ENCODE data around the gene UBE2A. TPM values are rescaled to one million over a fixed set of nuclear protein-coding genes. Genes with fewer than 3 reads are reported as not detected.

Gene UBE2A
- polyA plus RNA-seq, 1 donor from 2014 or later = 129 TPM

DNA sequence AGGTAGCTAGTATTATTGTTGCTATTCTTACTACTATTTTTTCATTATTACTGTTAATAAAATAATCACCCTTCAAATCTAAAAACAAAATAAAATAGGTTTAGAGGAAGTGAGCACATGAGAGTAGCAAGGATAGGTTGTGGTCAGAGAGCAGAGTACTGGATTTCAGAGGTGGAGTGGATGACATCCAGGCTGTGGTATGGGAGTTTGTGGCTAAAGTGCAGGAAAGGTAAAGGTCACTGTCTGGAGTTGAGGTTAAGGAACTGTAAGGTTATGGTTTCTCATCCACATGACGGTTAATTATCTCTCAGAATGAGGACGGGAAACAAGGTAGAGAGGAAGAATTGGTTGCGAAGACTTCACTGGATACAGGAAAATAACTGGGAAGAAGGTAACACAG lies 36.9 kb upstream of the UBE2A start:
- H3K4me3 ChIP-seq (ENCODE audit: low read length) = no peak overlapping the region
- no peak overlapping the region for H2AFZ ChIP-seq (ENCODE audit: low read depth, low read length)
- H3K79me2 ChIP-seq (replicated peaks; ENCODE audit: insufficient read depth, low read length) = no peaks in the 10 kb centered on the region
- H3K9me2 ChIP-seq (ENCODE audit: insufficient read depth, low read length) = no peaks in the 10 kb centered on the region
- H3K9ac ChIP-seq (ENCODE audit: low read length) = no peak overlapping the region
- H3K27me3 ChIP-seq (ENCODE audit: insufficient read depth, low read depth, low read length) = no peaks in the 10 kb centered on the region
- H3K27ac ChIP-seq (ENCODE audit: low read length) = no peak overlapping the region
- no peaks in the 10 kb centered on the region for H4K20me1 ChIP-seq (ENCODE audit: insufficient read depth)
- H3K36me3 ChIP-seq (ENCODE audit: insufficient read depth, low read length) = no peaks in the 10 kb centered on the region
- TF ChIP-seq RAD21 (conservative IDR thresholded peaks at IDR 0.05) (no peak), EP300 (conservative IDR thresholded peaks at IDR 0.05; ENCODE audit: poor library complexity, severe bottlenecking) (no peak), POLR2AphosphoS5 (IDR thresholded peaks at IDR 0.05) (no peak), EZH2 (IDR thresholded peaks at IDR 0.05; ENCODE audit: borderline replicate concordance, insufficient read depth, low read length, poor library complexity, severe bottlenecking) (no peak), TAF1 (IDR thresholded peaks at IDR 0.05; ENCODE audit: low read depth) (no peak), MXI1 (conservative IDR thresholded peaks at IDR 0.05; ENCODE audit: poor library complexity, severe bottlenecking) (no peak), SMC3 (conservative IDR thresholded peaks at IDR 0.05; ENCODE audit: poor library complexity) (no peak)
- TF ChIP-seq, protein P1, sequence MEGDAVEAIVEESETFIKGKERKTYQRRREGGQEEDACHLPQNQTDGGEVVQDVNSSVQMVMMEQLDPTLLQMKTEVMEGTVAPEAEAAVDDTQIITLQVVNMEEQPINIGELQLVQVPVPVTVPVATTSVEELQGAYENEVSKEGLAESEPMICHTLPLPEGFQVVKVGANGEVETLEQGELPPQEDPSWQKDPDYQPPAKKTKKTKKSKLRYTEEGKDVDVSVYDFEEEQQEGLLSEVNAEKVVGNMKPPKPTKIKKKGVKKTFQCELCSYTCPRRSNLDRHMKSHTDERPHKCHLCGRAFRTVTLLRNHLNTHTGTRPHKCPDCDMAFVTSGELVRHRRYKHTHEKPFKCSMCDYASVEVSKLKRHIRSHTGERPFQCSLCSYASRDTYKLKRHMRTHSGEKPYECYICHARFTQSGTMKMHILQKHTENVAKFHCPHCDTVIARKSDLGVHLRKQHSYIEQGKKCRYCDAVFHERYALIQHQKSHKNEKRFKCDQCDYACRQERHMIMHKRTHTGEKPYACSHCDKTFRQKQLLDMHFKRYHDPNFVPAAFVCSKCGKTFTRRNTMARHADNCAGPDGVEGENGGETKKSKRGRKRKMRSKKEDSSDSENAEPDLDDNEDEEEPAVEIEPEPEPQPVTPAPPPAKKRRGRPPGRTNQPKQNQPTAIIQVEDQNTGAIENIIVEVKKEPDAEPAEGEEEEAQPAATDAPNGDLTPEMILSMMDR (IDR thresholded peaks at IDR 0.05; ENCODE audit: poor library complexity, severe bottlenecking) = no peak
- TF ChIP-seq, protein P2, sequence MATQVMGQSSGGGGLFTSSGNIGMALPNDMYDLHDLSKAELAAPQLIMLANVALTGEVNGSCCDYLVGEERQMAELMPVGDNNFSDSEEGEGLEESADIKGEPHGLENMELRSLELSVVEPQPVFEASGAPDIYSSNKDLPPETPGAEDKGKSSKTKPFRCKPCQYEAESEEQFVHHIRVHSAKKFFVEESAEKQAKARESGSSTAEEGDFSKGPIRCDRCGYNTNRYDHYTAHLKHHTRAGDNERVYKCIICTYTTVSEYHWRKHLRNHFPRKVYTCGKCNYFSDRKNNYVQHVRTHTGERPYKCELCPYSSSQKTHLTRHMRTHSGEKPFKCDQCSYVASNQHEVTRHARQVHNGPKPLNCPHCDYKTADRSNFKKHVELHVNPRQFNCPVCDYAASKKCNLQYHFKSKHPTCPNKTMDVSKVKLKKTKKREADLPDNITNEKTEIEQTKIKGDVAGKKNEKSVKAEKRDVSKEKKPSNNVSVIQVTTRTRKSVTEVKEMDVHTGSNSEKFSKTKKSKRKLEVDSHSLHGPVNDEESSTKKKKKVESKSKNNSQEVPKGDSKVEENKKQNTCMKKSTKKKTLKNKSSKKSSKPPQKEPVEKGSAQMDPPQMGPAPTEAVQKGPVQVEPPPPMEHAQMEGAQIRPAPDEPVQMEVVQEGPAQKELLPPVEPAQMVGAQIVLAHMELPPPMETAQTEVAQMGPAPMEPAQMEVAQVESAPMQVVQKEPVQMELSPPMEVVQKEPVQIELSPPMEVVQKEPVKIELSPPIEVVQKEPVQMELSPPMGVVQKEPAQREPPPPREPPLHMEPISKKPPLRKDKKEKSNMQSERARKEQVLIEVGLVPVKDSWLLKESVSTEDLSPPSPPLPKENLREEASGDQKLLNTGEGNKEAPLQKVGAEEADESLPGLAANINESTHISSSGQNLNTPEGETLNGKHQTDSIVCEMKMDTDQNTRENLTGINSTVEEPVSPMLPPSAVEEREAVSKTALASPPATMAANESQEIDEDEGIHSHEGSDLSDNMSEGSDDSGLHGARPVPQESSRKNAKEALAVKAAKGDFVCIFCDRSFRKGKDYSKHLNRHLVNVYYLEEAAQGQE (IDR thresholded peaks at IDR 0.05; ENCODE audit: borderline replicate concordance) = no peak
- H3K4me2 ChIP-seq (ENCODE audit: low read length) = no peak overlapping the region
- H3F3A ChIP-seq (ENCODE audit: insufficient read depth, low read length, poor library complexity, severe bottlenecking) = no peaks in the 10 kb centered on the region
- no peaks in the 10 kb centered on the region for H3K9me3 ChIP-seq (ENCODE audit: low read length)

DNA sequence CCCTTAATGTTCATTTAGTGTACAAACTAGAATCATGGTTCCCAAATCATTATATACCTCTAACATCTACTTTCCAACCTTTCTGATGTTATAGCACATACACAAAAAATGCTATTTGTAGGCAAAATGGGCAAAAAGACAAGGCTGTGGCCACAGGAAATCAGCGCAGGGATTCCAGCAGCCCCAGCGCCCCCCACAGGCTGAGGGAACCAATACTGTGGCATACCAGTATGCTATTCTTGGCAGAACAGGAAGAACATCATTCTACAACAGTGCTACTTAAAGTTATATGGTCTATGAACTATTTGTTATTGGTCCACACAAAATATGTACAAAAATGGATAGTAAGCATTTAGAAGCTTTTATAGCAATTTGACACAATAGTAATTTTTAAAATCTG lies 34.5 kb upstream of the UBE2A start:
- no peaks in the 10 kb centered on the region for H3K9me3 ChIP-seq (ENCODE audit: low read length)
- no peak overlapping the region for H3K9ac ChIP-seq (ENCODE audit: low read length)
- no peaks in the 10 kb centered on the region for H4K20me1 ChIP-seq (ENCODE audit: insufficient read depth)
- H3K79me2 ChIP-seq (replicated peaks; ENCODE audit: insufficient read depth, low read length) = no peaks in the 10 kb centered on the region
- H3K9me2 ChIP-seq (ENCODE audit: insufficient read depth, low read length) = no peaks in the 10 kb centered on the region
- H2AFZ ChIP-seq (ENCODE audit: low read depth, low read length) = no peak overlapping the region
- H3K4me3 ChIP-seq (ENCODE audit: low read length) = no peak overlapping the region
- H3K27ac ChIP-seq (ENCODE audit: low read length) = no peak overlapping the region
- no peaks in the 10 kb centered on the region for H3F3A ChIP-seq (ENCODE audit: insufficient read depth, low read length, poor library complexity, severe bottlenecking)
- no peaks in the 10 kb centered on the region for H3K27me3 ChIP-seq (ENCODE audit: insufficient read depth, low read depth, low read length)
- no peak overlapping the region for H3K4me2 ChIP-seq (ENCODE audit: low read length)
- TF ChIP-seq SMC3 (conservative IDR thresholded peaks at IDR 0.05; ENCODE audit: poor library complexity) (no peak), RAD21 (conservative IDR thresholded peaks at IDR 0.05) (no peak), TAF1 (IDR thresholded peaks at IDR 0.05; ENCODE audit: low read depth) (no peak), MXI1 (conservative IDR thresholded peaks at IDR 0.05; ENCODE audit: poor library complexity, severe bottlenecking) (no peak), EZH2 (IDR thresholded peaks at IDR 0.05; ENCODE audit: borderline replicate concordance, insufficient read depth, low read length, poor library complexity, severe bottlenecking) (no peak), POLR2AphosphoS5 (IDR thresholded peaks at IDR 0.05) (no peak), EP300 (conservative IDR thresholded peaks at IDR 0.05; ENCODE audit: poor library complexity, severe bottlenecking) (no peak)
- TF ChIP-seq, protein P1 (IDR thresholded peaks at IDR 0.05; ENCODE audit: poor library complexity, severe bottlenecking) = no peak
- TF ChIP-seq, protein P2 (IDR thresholded peaks at IDR 0.05; ENCODE audit: borderline replicate concordance) = no peak
- no peaks in the 10 kb centered on the region for H3K36me3 ChIP-seq (ENCODE audit: insufficient read depth, low read length)

Measured in neural cell (in vitro differentiated cells).